Measurements from ENCODE around the gene C3. TPM values are rescaled to one million over a fixed set of nuclear protein-coding genes. Genes with fewer than 3 reads are reported as not detected.
A peak's percentile ranks its signal among the peaks of the same experiment; 100 is the strongest.
"Not testable (repeated sequence)": the region's sequence is repeated elsewhere in the genome, so short reads cannot be mapped to it uniquely, and the experiment has no call there.

C3 gene
- total RNA-seq, 4 donors from 2014 or later: 45.4 to 1,093 (median 422) TPM

- H3K27me3 ChIP-seq: no peaks in the 10 kb centered on the region
- DNase-seq: no peak
- intact Hi-C loops (cut with DNase I; ENCODE audit: low total_unique reads): no loop called here
- TF ChIP-seq POLR2A (IDR thresholded peaks at IDR 0.05): no peak
- TF ChIP-seq, protein P1, sequence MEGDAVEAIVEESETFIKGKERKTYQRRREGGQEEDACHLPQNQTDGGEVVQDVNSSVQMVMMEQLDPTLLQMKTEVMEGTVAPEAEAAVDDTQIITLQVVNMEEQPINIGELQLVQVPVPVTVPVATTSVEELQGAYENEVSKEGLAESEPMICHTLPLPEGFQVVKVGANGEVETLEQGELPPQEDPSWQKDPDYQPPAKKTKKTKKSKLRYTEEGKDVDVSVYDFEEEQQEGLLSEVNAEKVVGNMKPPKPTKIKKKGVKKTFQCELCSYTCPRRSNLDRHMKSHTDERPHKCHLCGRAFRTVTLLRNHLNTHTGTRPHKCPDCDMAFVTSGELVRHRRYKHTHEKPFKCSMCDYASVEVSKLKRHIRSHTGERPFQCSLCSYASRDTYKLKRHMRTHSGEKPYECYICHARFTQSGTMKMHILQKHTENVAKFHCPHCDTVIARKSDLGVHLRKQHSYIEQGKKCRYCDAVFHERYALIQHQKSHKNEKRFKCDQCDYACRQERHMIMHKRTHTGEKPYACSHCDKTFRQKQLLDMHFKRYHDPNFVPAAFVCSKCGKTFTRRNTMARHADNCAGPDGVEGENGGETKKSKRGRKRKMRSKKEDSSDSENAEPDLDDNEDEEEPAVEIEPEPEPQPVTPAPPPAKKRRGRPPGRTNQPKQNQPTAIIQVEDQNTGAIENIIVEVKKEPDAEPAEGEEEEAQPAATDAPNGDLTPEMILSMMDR (IDR thresholded peaks at IDR 0.05): no peak
- H3K27ac ChIP-seq: no peak overlapping the region
- H3K36me3 ChIP-seq: no peaks in the 10 kb centered on the region
- no peaks in the 10 kb centered on the region for H3K9me3 ChIP-seq
- peak overlapping the region in 1 of 2 donors; percentile 26 for H3K4me3 ChIP-seq
- H3K4me1 ChIP-seq: peaks cover 0 to 6% of the 10 kb centered on the region in 2 donors
Observed at GRCh38 chr19:6752256-6753177, 32.1 kb upstream of the C3 start.

- H3K36me3 ChIP-seq: no peaks in the 10 kb centered on the region
Observed at GRCh38 chr19:6751189-6751588, 30.7 kb upstream of the C3 start.

DNA sequence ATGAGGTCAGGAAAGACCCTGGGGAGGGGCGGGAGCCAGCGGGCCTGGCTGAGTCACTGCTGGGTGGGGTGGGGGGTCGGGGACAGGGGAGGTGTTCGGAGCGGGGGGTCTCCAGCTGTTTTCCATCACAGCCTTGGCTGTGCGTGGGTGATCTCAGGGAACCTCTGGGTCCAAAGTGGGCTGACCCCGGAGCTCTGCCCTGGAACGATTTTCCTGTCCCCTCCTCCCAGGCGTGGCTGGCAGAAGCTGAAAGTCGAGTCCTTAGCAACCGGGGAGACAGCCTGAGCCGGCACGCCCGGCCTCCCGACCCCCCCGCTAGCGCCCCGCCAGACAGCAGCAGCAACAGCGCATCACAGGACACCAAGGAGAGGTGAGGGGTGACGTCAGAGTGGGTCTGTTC, 29.6 kb upstream of the C3 start:
- no peaks in the 10 kb centered on the region for H3K27me3 ChIP-seq
- H3K36me3 ChIP-seq: no peaks in the 10 kb centered on the region
- no peaks in the 10 kb centered on the region for H3K9me3 ChIP-seq
- H3K27ac ChIP-seq: no peak overlapping the region
- intact Hi-C loops (cut with DNase I; ENCODE audit: low total_unique reads): no loop called here
- no peak overlapping the region for H3K4me3 ChIP-seq
- H3K4me1 ChIP-seq: peaks cover 3 to 12% of the 10 kb centered on the region in 2 donors
- no peak for TF ChIP-seq POLR2A (IDR thresholded peaks at IDR 0.05)
- TF ChIP-seq, protein P1 (IDR thresholded peaks at IDR 0.05): no peak
- peak in 1 of 2 donors; percentile 64 for DNase-seq

More at GRCh38 chr19:6751189-6751588, 30.7 kb upstream of the C3 start:
- intact Hi-C loops (cut with DNase I; ENCODE audit: low total_unique reads): no loop called here
- DNase-seq: no peak
- Histone ChIP-seq H3K9me3 (no peaks in the 10 kb centered on the region), H3K27ac (no peak overlapping the region), H3K27me3 (no peaks in the 10 kb centered on the region), H3K4me1 (peaks cover 0 to 6% of the 10 kb centered on the region in 2 donors), H3K4me3 (no peak overlapping the region)
- TF ChIP-seq, protein P1 (IDR thresholded peaks at IDR 0.05): no peak
- TF ChIP-seq POLR2A (IDR thresholded peaks at IDR 0.05): no peak

DNA sequence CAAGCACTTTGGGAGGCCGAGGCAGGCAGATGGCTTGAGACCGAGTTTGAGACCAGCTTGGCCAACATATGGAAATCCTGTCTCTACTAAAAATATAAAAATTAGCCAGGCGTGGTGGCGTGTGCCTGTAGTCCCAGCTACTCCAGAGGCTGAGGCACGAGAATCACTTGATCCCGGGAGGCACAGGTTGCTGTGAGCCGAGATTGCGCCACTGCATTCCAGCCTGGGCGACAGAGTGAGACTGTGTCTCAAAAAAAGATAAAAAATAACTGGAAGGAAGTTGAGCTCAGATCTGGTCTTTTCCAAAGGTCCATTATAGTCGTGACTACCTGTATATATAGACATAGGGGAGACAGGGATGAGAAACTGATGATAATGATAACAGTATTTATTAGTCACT, 28.1 kb upstream of the C3 start:
- H3K27ac ChIP-seq; H3K36me3 ChIP-seq; DNase-seq; intact Hi-C loops (cut with DNase I; ENCODE audit: low total_unique reads); H3K4me3 ChIP-seq; H3K27me3 ChIP-seq; H3K9me3 ChIP-seq: not testable (repeated sequence)
- peaks cover 3 to 17% of the 10 kb centered on the region in 2 donors for H3K4me1 ChIP-seq

DNA sequence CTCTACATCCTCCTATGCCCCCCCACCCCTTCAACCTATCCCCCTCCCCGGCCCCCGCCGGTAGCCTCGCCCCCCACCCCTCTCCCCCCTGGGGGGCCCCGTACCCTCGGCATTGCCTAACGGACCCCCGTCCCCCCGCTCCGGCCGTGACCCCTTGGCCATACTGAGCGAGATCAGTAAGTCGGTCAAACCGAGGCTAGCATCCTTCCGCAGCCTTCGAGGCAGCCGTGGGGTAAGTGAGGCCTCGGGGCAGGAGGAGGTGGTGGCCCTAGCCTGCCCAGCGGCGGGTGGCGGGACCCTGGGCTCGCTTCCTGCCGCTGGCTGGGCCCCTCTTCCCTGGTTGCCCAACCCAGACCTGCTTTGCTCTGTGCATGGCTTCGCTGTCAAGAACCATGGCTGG, 25.5 kb upstream of the C3 start:
- Histone ChIP-seq H3K27ac (peak overlapping the region in 1 of 2 donors; percentile 87), H3K4me3 (no peak overlapping the region), H3K27me3 (no peaks in the 10 kb centered on the region), H3K9me3 (no peaks in the 10 kb centered on the region), H3K4me1 (peaks cover 3 to 21% of the 10 kb centered on the region in 2 donors), H3K36me3 (no peaks in the 10 kb centered on the region)
- intact Hi-C loops (cut with DNase I; ENCODE audit: low total_unique reads): no loop called here
- no peak for DNase-seq
- TF ChIP-seq, protein P1 (IDR thresholded peaks at IDR 0.05): no peak
- TF ChIP-seq POLR2A (IDR thresholded peaks at IDR 0.05): no peak
